Activated CD4-positive, alpha-beta T cell treated with anti-CD3 and anti-CD28 coated beads for 1 hour (primary cell): ENCODE results near the gene CDH24.

Experiments used
- DNase-seq: peaks from one replicate; pipeline ENCODE4 v3.0.0-alpha.2; 2020

CDH24 gene

DNA sequence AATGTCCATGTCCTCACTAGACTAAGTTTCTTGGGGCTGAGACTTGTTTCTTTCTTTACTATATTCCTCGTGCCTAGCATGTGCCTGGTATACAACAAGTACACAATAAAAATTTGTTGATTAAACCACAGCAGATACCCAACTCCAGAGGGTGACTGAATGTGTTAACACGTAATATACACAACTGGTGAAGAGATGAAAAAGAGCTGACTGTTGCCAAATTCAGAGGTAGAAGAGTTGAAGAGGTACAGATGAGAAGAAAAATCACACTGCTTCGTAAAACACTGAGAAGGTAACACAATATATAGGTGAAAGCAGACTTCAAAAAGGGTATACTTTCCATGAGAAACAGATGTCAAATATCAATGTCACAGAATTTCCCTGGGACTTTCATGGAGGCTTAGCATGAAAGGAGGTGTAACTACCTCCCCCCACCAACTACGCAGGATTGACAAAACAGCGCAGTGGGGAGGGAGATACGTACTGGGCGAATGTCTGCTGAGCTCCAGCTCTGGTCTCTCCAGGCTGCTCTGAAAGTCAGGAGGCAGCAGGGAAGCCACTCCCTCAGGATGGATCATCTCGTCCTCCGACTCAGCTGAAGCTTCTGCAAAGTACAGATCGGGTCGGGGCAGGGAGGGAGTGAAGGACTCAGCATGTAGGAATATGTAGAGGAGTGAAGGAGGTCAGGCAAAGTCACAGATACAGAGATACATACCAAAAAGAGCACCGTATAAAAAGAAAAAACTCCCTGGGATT lies 32.4 kb upstream of the CDH24 start:
- DNase-seq = no peak

DNA sequence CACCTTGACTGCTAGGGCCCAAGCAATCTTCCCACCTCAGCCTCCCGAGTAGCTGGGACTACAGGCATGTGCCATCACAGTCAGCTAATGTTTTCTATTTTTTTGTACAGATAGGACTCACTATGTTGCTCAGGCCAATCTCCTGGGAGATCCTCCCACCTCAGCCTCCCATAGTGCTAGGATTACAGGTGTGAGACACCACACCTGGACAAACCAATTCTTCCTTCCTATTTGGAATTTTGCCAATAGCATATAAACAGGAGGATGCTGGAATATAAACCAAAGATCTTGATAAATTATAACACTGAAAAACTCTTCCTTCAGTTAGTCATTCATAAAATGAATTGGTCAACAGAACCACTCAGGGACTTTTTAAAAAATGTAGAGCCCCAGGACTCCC lies 29.2 kb upstream of the CDH24 start:
- DNase-seq = no peak

DNA sequence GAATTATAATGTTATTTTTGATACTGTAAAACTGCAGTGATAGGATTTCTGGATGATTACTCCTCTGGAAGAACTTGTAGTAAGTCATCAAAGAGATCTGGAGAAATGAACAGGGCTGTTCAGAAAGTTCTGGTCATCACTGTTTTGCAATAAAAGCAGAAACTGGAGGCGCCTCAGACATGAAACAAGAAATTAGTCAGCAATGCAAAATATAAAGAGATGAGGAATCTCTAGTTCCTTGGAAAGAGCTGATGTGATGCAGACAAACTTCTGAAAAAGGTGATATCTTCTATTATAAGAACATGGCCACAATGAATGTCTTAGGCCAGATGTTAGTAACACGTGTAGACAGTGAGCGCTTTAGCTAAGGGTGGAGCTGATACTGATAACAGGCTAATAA lies 28.1 kb upstream of the CDH24 start:
- no peak for DNase-seq

DNA sequence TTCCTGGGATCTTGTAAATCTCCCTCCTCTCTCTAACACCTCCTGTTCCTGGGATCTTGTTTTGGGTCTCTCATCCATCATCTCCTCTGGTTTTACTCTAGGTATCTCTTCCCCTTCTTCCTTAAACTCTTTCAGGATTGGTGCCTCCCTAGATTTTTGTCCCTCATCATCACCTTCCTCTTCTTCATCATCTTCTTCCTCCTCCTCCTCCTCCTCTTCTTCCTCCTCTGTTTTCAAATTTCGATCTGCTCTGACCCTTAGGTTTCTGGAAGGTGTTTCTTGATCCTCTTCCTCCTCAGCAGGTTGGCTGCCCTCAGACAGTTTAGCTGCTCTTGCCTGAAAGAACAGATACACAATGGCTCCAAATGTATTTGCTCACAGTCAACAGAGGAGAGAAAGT lies 23.2 kb upstream of the CDH24 start:
- DNase-seq = no peak

DNA sequence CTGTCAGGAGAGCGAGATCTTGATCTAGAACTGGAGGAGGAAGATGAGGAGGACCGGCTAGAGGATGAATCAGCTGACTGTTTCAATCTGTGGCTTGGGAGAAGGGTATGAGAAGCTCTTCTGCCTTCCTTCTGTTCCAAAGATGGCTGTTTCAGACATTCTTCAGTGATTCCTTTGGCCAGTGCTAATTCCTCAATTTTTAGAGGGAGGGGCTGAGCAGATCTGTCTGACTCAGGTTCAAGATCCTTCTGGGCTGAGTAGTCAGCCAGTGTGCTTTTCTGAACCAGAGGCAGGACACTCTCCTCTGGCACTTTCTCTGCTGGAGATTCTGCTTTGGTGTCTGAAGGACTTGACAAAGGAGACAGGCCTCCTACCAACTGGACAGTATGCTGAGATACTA lies 22.4 kb upstream of the CDH24 start:
- no peak for DNase-seq

DNA sequence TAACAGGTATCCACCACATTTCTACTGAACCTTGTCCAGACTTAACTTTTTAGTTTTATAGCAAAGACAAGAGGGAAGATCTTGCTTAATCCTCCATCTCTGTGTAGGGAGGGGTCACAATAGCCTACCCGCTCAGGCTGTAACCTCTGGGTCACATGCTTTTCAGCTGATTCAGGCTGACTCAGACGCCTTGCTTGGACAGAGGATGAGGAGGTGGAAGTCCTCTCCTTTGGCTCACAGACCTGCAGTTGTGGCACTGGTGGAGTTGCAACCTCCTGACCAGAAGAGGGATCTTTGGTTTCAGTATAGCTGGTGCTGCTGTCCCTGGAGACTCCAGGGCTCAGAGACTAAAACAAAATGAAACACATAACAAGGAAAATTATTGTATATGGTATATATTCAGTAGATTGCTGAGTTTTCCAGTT lies 21.4 kb upstream of the CDH24 start:
- DNase-seq = no peak

DNA sequence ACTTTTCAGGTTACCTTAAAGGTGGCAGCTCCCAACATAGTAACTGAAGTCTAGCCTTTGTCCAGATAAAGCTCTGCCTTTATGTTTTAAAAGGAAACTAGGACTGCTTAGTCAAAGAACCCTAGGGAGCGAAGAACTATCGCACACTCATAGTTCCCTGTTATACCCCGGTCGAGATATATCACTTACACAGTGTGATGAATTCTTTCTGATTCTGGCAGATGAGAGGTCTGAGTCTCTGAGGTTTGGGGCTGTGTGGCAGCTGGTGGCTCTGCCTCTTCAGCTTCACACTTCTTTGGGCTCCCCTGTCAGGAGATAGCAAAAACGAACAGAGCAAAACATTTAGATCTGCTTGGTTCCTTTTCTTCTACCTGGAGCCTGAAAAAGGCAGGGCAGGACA lies 20.6 kb upstream of the CDH24 start:
- DNase-seq = no peak

DNA sequence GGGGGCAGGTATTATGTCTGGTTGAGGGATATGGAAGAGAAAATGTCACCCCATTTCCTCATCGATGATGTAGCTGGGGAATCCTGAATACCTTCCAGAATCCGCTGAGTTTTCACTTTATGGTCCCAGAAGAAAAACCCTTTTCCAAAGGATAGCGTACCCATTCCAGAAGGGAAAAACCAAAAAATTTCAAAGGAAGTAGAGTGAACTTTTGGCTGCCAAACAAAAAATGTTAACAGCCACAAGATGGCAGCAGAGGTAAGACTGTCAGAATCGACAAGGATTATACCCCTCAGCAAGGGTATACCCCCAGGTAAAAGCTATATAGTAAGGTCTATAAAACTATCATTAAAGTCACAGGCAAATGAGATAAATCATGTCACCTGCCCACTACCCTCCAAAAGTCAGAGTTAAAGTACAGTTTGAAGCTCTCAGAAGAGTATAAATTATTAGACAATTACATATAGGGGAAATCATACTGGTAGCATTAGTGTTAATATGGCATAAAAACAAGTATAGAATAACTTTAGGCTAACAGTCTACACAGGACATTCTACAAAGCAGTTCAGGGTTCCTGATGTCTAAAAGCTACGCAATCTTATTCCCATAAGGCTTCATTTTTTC lies 19.6 kb upstream of the CDH24 start:
- no peak for DNase-seq

DNA sequence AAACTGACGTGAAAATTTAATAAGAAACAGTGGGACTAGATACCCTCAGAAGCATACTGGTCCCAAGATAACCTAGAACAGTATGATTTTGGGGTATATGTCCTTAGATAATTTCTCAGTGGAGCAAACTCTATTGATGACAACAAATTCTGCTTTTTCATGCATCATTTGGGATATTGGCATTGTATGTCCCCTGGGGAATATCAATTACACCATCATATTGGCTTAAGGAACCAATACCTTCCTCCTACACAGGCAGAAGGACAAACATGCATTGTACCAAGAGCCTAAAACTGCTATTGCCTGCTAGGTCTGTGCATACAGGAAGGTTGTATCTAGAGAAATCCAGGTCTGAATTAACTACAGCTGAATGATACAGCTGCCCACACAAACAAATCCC lies 17.6 kb upstream of the CDH24 start:
- DNase-seq = no peak

DNA sequence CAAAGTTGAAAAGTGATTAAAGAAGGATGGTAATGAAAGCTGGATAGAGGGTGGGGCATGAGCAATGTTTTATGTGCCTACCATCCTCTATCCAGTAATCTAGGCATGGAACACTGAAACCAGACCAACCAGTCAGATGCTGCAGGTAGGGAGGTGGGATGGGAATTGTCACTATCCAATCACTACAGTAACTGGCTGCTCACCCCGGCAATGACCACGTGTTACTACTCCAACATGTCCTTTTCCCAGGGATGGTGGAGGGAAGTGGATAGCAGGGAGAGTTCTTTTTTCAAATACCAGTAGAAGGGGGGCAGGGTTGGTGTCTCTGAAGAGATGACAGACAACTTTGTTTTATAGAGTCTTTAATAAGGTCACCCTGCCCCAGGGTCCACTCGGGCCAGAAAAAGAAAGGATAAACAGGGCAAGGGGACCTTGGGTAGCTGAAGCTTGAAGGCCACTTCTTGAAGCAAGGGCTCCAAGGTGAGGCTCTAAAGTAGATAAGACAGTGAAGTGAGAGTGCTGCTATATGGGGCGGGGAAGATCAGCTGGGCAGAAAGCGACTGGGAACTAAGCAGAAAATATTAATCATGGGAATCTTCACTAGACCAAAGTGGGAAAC lies 14.7 kb upstream of the CDH24 start:
- DNase-seq = no peak

DNA sequence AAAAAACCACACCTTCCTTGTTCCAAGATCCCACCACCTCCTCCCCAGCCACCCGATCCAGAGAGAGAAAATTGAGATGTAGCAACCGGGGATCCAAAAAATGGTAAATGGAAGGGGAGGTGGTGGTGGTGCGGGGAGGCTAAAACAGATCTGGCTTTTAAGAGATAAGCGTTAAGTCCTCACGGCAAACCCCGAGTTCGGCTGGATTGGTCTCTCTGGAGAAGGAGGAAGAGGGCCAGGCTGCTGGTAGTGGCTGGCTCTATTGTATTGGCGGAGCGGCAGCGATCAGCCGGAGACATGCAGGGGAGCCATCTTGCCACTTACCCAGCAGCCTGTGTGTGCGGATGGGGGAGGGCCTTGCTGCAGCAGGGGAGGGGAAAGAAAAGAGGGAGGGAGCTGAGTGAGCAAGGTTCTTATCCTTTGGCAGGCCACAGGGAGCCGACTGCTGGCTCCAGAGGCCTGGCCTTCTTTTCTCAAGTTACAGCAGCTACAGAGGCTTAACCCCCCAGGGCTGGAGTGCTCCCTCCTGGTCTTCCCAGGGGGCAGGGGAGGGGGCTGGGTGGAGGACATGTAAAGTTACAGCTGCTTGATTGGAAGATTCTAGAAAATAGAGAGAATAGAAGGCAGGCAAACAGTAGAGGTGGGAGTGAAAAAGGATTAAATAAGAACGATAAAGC lies 14.1 kb upstream of the CDH24 start:
- DNase-seq = peak; percentile 62

DNA sequence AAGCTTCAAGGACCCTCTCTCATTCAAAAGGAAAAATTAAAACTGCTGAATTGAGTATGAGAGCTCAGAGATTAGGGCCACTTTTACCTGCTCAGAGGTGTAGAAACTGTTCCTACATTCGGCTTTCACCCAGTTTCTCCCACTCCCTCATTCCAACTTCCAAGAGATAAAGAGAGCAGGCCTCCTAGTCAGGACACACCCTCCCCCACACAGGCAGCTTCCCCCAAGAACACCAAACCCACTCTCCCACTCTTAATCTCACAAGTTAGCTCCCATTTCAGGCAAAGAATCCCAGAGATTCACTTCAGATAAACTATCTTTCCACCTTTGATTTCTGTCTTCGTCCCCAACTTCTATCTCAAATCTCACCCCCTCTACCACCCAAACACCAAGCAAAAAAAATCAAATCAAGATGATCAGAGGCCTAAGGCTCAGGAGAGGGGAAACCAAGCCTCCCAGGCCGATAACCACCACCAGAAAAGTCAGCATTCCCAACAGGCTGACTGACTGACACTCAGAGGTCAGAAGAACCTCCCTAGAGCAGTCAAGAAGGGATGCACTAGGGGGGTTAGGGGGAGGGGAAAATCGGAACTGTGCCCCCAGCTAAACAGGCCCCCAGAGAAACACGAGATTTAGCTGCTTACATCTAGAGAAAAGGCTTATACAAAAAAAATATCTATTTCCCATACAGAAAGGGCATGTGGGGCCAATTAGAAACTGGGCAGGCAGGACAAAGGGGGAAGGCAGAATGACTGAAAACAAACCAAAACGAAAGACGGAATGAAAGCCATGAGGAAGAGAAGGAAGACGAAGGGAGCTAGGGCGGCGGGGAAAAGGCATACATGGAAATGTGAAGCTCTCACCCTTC lies 13.2 kb upstream of the CDH24 start:
- no peak for DNase-seq

DNA sequence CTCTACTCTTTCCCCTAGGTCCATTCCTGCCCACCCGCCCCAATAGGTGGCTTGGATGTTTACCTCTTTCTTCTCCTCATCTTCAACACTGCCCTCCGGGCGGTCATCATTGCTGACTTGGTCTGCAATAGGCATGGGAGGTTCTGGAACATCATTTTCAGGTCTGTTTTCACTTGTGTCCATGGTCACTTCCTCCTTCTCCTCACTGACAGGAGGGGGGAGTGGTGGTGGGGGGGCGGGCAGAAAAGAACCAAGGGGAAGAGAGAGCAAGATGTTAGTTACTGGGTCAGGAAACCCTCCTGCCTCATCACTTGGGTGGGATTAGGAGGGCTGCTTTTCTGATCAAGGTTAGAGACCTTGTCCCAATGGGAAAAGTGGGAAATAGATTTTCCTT lies 12.1 kb upstream of the CDH24 start:
- no peak for DNase-seq

DNA sequence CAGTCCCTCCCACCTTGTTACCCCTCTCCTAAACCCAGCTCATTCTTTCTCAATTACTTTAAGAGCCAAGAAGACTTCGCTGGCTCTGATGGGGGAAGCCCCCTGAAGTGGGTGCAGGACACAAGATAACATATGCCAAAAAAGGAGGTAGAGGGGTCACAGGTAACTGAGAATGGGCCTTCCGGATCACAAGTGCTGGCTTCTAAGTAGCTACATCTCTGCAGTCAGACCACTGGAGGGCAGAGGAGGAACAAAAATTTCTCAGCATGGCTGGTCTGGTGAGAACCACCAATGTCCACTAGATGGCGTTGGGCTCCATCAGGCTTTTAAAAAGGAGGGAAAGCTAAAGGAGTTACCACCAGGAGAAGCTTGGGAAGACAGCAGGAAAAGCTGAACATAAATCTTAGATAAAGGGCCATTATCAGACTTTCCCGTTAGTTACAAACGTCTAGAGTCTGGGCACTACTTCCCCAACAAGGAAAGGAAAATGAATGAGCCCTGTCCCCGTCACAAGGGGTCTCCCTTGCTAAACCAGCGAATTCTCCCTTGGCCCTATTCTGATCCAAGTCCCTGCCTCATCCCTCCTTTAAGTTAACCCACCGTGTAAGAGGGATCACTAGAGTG lies 11.6 kb upstream of the CDH24 start:
- peak; percentile 45 for DNase-seq

DNA sequence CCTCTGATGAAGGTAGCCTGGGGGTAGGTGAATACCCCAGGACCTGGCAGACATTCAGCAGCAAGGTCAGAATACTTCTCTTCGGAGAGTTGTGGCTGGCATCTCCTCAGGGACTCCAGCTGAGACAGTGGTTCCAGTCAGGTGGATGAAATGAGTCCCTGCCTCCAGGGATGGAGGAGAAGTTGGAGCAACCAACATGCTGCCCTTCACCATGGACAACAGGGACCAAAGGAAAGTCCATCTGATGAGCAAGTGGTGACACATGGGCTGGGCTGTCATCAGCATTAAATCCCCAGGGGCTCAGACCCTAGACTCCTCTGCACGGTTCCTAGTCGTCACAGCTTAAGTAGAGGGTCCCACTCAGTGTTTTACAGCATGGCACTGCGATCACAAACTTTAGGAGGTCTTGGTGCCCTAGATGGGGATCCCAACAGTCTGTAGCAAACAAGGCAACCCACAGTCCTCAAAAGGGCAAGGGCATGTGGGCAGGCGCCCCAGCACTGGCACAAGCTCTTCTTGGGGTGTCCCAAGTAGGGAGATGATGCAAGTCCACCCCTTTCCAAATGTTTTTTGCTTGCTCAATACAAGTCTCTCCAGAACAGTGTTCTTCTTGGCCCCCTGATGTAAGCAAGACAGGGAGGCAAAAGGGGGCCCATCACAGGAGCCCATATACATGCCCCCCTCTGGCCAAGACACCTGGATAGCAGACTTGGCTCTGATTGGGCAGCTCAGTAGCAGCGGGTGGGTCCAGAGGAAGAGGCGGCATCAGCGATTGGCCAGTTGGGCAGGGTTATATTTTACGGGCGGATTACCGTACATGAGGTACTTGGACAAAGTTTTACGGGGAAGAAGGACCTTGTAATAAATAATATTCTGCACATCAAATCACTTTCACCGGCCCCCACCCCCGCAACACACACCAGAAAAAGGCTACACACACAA lies 10.8 kb upstream of the CDH24 start:
- DNase-seq = no peak

DNA sequence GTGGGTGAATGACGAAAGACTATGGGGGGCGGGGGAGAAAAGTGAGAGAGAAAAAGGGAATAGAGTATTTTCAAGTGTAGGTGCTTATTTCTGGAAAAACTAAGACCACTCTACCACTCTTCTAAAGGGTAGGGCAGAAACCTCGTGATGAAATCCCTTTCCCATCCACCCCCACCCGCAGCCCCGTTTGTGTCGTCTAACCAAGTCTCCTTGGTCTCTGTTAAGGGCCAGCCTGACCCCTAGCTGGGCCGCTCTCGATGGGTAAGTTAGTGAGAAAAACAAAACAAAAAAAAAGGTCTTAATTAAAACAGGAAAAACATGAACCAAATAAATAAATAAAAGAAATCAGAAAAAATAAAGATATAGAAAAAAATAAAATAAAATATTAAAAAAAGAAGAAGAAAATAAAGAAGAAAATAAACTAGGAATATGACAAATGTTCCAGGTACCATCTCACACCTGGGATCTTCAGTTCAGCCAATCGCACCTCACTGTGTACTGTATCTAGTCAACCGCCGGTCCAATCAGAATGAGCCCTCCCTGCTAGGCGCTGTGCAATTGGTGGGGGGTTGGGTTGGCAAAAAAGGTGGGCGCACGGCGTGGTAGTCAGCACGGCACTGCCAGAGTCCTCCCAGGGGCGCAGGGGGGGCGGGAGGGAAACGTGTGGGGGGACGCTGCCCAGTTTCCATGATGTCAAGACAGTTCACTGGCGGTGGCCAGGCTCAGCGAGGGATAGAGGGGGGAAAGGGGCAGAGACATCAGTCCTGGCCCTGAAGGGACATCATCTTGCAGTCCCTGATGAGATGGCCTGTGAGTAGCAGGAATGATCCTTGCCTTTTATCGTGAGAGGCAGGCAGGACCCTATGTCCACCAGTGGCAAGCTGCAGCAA lies 9.8 kb upstream of the CDH24 start:
- no peak for DNase-seq

DNA sequence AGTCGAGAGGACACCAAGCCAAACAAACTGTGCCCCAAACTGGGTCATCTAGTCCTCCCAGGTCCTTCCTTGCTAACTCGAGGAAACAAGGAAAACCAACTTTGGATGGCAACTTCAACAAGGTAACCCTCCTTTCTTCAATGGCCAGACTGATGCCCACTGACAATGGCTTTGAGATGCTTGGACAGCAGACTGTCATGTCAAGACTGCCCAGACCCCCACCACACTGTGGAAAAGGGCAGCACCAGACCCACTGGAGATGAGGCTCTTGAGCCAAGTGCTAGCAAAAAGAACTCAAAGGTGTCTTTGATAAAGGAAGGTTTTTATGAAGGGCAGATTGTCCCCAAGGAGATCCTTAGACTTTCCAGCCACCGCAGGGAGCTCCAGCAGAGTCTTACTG lies 9.0 kb upstream of the CDH24 start:
- no peak for DNase-seq

DNA sequence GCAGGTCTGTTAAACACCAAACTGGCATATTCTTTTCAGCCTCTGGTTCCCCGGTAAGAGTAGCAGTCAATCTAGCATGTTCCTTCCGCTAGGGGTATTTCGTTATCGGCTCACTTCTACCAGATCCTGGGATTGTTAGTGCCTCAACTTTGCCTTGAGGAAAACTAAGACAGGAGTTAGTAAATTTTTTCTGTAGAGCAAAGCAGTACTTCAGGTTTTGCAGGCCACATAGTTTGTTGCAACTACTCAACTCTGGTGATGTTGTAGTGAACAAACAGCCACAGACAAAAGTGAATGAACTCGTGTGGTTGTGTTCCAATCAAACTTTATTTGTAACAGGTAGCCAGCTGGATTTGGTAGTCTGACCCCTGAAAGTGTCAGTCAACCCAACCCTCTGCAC lies 6.3 kb upstream of the CDH24 start:
- DNase-seq = no peak

DNA sequence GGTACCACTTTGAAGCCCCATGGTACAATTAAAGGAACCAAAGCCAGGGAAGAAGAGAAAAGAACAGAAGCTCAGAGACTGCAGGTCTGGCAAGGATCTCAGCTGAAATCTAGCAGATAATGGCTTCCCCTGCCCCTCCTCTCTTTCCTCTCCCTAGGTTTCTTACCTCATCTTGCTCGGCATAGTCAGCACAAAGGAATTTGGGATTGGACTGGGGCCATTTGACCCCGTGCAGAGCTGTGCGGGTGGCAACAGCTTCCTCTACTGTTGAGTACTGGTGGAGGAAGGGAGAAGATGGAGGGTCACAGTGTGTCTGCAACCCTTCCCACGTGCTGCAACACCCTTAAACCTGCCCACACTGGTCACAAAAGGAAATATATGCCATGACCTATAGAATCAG lies 4.7 kb upstream of the CDH24 start:
- DNase-seq = no peak
